ENCODE measurements around the gene CXCL16. TPM values are rescaled to one million over a fixed set of nuclear protein-coding genes. Genes with fewer than 3 reads are reported as not detected.

Gene CXCL16
- polyA plus RNA-seq, 2 of the 4 experiments (the other 2 are of a cell fraction) = 10.1 to 13.8 TPM

GRCh38 chr17:4780325-4780955 is 40.7 kb upstream of the CXCL16 start:
- Histone ChIP-seq H3K4me1 (peaks cover 9% of the 10 kb centered on the region; the same call in 2 of the 3 replicates), H3K27ac (no peak overlapping the region), H3K4me2 (no peak overlapping the region), H3K9me3 (no peaks in the 10 kb centered on the region), H3K4me3 (no peak overlapping the region)
- FAIRE-seq (no peak), ATAC-seq (no peak), DNase-seq (ENCODE audit: low read depth in 1 of 2, low spot score in 1 of 2) (no peak)
- CTCF ChIA-PET = interaction anchor here (0.5 to 14.7 kb wide), 14 partner anchors 8 to 215 kb away, joined by 3 to 157 read pairs (median 4); partner anchors contain the start of genes ARRB2, CHRNE, GLTPD2 and VMO1
- WGBS (ENCODE audit: missing lambda C conversion rate) = 80% methylated on average over 11 of the region's 11 CpGs
- TF ChIP-seq MAZ (IDR thresholded peaks at IDR 0.05; ENCODE audit: borderline replicate concordance, low read depth, low read length) (no peak), USF2 (IDR thresholded peaks at IDR 0.05) (no peak), HDAC2 (IDR thresholded peaks at IDR 0.05) (no peak), NFE2L2 (conservative IDR thresholded peaks at IDR 0.05; ENCODE audit: low read length) (no peak), SREBF2 (IDR thresholded peaks at IDR 0.05) (no peak), REST (IDR thresholded peaks at IDR 0.05) (no peak)
- POLR2A ChIA-PET = interaction anchor here (1.3 kb wide), 1 partner anchor 9 kb away, joined by 12 read pairs; no protein-coding TSS in a partner anchor

- FAIRE-seq (no peak), DNase-seq (ENCODE audit: low read depth in 1 of 2, low spot score in 1 of 2) (no peak), ATAC-seq (peak in 1 of 2 experiments; percentile 46; a peak in 3 of 6 replicates)
- H3K4me3 ChIP-seq = no peak overlapping the region
- POLR2A ChIA-PET = no interaction called here
- no peak overlapping the region for H3K27ac ChIP-seq
- H3K4me1 ChIP-seq = peaks cover 9% of the 10 kb centered on the region; the same call in 2 of the 3 replicates
- no peaks in the 10 kb centered on the region for H3K9me3 ChIP-seq
- 0 out of 3 replicates have a peak overlapping the region, but pooled peaks have one; percentile 3 for H3K4me2 ChIP-seq
- TF ChIP-seq BCL3 (IDR thresholded peaks at IDR 0.05) = no peak
- peak in 1 of 2 experiments; percentile 17; a peak in 1 of 4 replicates for TF ChIP-seq CEBPB (IDR thresholded peaks at IDR 0.05)
- no peak for TF ChIP-seq KDM5A (IDR thresholded peaks at IDR 0.05)
- CTCF ChIA-PET = interaction anchor here (0.6 to 14.7 kb wide), 7 partner anchors 11 to 253 kb away, joined by 3 to 157 read pairs (median 4); partner anchors contain the start of genes CHRNE, GLTPD2 and VMO1
- WGBS (ENCODE audit: missing lambda C conversion rate) = 49% methylated on average over 9 of the region's 9 CpGs
Measured at GRCh38 chr17:4777969-4778760, 38.4 kb upstream of the CXCL16 start.

- FAIRE-seq (no peak), ATAC-seq (peak; percentile 21 to 42; a peak in 2 of 6 replicates), DNase-seq (ENCODE audit: low read depth in 1 of 2, low spot score in 1 of 2) (no peak)
- Histone ChIP-seq H3K4me3 (no peak overlapping the region), H3K9me3 (no peaks in the 10 kb centered on the region), H3K4me1 (peaks cover 15% of the 10 kb centered on the region), H3K27ac (peak overlapping the region in 1 of 2 experiments; percentile 53; a peak in 4 of 6 replicates), H3K4me2 (peak overlapping the region; percentile 62)
- POLR2A ChIA-PET = no interaction called here
- CTCF ChIA-PET = interaction anchor here (1.1 to 14.7 kb wide), 5 partner anchors 11 to 131 kb away, joined by 3 to 157 read pairs (median 4); partner anchors contain the start of genes ARRB2, CHRNE, GLTPD2 and VMO1
- WGBS (ENCODE audit: missing lambda C conversion rate) = 77% methylated on average over 10 of the region's 10 CpGs
- TF ChIP-seq FOSB (CRISPR knock-in tag; IDR thresholded peaks at IDR 0.05) = no peak
- TF ChIP-seq HEYL (CRISPR knock-in tag; IDR thresholded peaks at IDR 0.05) = no peak
- no peak for TF ChIP-seq SMC3 (IDR thresholded peaks at IDR 0.05)
- TF ChIP-seq HDAC2 (IDR thresholded peaks at IDR 0.05) = no peak
- TF ChIP-seq CHD2 (IDR thresholded peaks at IDR 0.05; ENCODE audit: low read length, partially characterized antibody) = no peak
- no peak for TF ChIP-seq RCOR1 (IDR thresholded peaks at IDR 0.05; ENCODE audit: low read depth, low read length)
- TF ChIP-seq HES2 (IDR thresholded peaks at IDR 0.05) = no peak
- TF ChIP-seq TFCP2L1 (CRISPR knock-in tag; IDR thresholded peaks at IDR 0.05) = no peak
- no peak for TF ChIP-seq RNF2 (IDR thresholded peaks at IDR 0.05; ENCODE audit: borderline replicate concordance, low read depth)
- TF ChIP-seq NPAS2 (CRISPR knock-in tag; IDR thresholded peaks at IDR 0.05; ENCODE audit: borderline replicate concordance) = no peak
- no peak for TF ChIP-seq HOXB13 (CRISPR knock-in tag; IDR thresholded peaks at IDR 0.05; ENCODE audit: low read depth)
- TF ChIP-seq JUNB (IDR thresholded peaks at IDR 0.05) = no peak
- TF ChIP-seq CHD4 (IDR thresholded peaks at IDR 0.05; ENCODE audit: borderline replicate concordance) = no peak
- no peak for TF ChIP-seq SREBF2 (IDR thresholded peaks at IDR 0.05)
Measured at GRCh38 chr17:4772235-4772613, 32.5 kb upstream of the CXCL16 start.
